ENCODE measurements around the gene CPSF3.

The CPSF3 gene

GRCh38 chr2:9423100-9423921, at the start of gene CPSF3, which contains the start of gene ITGB1BP1:
CPSF3 (plus strand) TSS chr2:9423654; CDS start chr2:9423774, 120 bp downstream.
ITGB1BP1 (minus strand) TSS chr2:9423528; CDS start chr2:9418697, 4,831 bp downstream.
- TF ChIP-seq CTCF (IDR thresholded peaks at IDR 0.05) = no peak

GRCh38 chr2:9374071-9374730, 49.3 kb upstream of the CPSF3 start:
- TF ChIP-seq CTCF (IDR thresholded peaks at IDR 0.05) = no peak

GRCh38 chr2:9375857-9376428, 47.5 kb upstream of the CPSF3 start:
- TF ChIP-seq CTCF (IDR thresholded peaks at IDR 0.05) = no peak

GRCh38 chr2:9377461-9378097, 45.9 kb upstream of the CPSF3 start:
- no peak for TF ChIP-seq CTCF (IDR thresholded peaks at IDR 0.05)

GRCh38 chr2:9378433-9379390, 44.7 kb upstream of the CPSF3 start:
- TF ChIP-seq CTCF (IDR thresholded peaks at IDR 0.05) = no peak

- no peak for TF ChIP-seq CTCF (IDR thresholded peaks at IDR 0.05)
Observed at GRCh38 chr2:9379391-9379755, 44.1 kb upstream of the CPSF3 start.

Data from LNCAP (cell line).